H1 (cell line): ENCODE results near the gene TRIM65. TPM values are rescaled to one million over a fixed set of nuclear protein-coding genes. Genes with fewer than 3 reads are reported as not detected.

Experiments
- CTCF ChIA-PET: fragments of 300-600 bp; sonication (Branson Sonifier 250); formaldehyde crosslinking; loops from one replicate; lab custom pipeline; 2021; ENCODE audit not compliant: partially characterized antibody; lab: Charles Lee
- POLR2A ChIA-PET: fragments of 300-600 bp; sonication (Branson Sonifier 250); formaldehyde crosslinking; loops from one replicate; lab custom pipeline; 2021; ENCODE audit warnings: inconsistent platforms; ENCODE audit not compliant: partially characterized antibody; lab: Charles Lee
- DNase-seq, 2 experiments: peaks; one replicate each; pipeline versions ENCODE4 v3.0.0 to v3.0.0-alpha.2; 2010 to 2022; ENCODE audit warnings: low spot score in 2 of 2, low read depth in 1 of 2, mixed read lengths in 1 of 2
- FAIRE-seq: peaks from 2 replicates; lab custom pipeline; 2011; peaks lifted over from hg19 to GRCh38; lab: Jason Lieb, UNC
- H2AFZ ChIP-seq: 2 replicates; pipeline ENCODE4 v1.8.1; 2012; ENCODE audit warnings: low read length, inconsistent platforms
- H2AK5ac ChIP-seq: 2 replicates; pipeline ENCODE4 v1.6.1; 2013; ENCODE audit warnings: low read depth, low read length
- H2BK120ac ChIP-seq: replicated peaks from 2 replicates; pipeline ENCODE3; 2013; ENCODE audit warnings: low read depth, low read length, inconsistent platforms
- H2BK12ac ChIP-seq: 2 replicates; pipeline ENCODE4 v1.6.1; 2013; ENCODE audit warnings: low read depth, low read length
- H2BK15ac ChIP-seq: 2 replicates; pipeline ENCODE4 v1.6.1; 2013; ENCODE audit warnings: low read length
- H2BK20ac ChIP-seq: 2 replicates; pipeline ENCODE4 v1.6.1; 2013; ENCODE audit warnings: low read length
- H2BK5ac ChIP-seq: 2 replicates; pipeline ENCODE4 v1.6.1; 2013; ENCODE audit warnings: low read depth, low read length
- H3K14ac ChIP-seq: 2 replicates; pipeline ENCODE4 v1.6.1; 2013; ENCODE audit warnings: inconsistent platforms; ENCODE audit not compliant: insufficient read length
- H3K18ac ChIP-seq: 2 replicates; pipeline ENCODE4 v1.6.1; 2013; ENCODE audit warnings: low read length; ENCODE audit errors: extremely low read depth
- H3K23ac ChIP-seq: 2 replicates; pipeline ENCODE4 v1.6.1; 2013; ENCODE audit warnings: inconsistent platforms; ENCODE audit not compliant: insufficient read length
- H3K23me2 ChIP-seq: 2 replicates; pipeline ENCODE4 v1.6.1; 2013; ENCODE audit warnings: low read depth, low read length
- H3K27ac ChIP-seq: 2 replicates; pipeline ENCODE4 v1.6.1; 2011; ENCODE audit warnings: low read depth, low read length, inconsistent platforms
- H3K27me3 ChIP-seq, 4 experiments: replicated peaks in 1 of 4; 1 replicate in 1 of 4; 2 replicates in 3 of 4; pipeline versions ENCODE4 v1.6.1 to v1.8.1; 2011 to 2013; ENCODE audit warnings: low read length in 3 of 4, mild to moderate bottlenecking in 3 of 4, inconsistent platforms in 2 of 4, mixed read lengths in 2 of 4, moderate library complexity in 1 of 4; ENCODE audit not compliant: control insufficient read depth in 3 of 4, insufficient read depth in 3 of 4; ENCODE audit errors: extremely low read depth in 1 of 4
- H3K36me3 ChIP-seq, 4 experiments: 2 replicates each; pipeline versions ENCODE4 v1.6.1 to v1.8.1; 2011 to 2013; ENCODE audit warnings: mild to moderate bottlenecking in 4 of 4, low read length in 3 of 4, moderate library complexity in 2 of 4, control low read depth in 1 of 4, inconsistent platforms in 1 of 4; ENCODE audit not compliant: insufficient read depth in 4 of 4, control insufficient read depth in 2 of 4
- H3K4ac ChIP-seq: replicated peaks from 2 replicates; pipeline ENCODE3; 2013; ENCODE audit warnings: low read length, low read depth, mixed read lengths, inconsistent platforms; ENCODE audit not compliant: insufficient read length
- H3K4me1 ChIP-seq, 4 experiments: replicated peaks in 1 of 4; 1 replicate in 1 of 4; 2 replicates in 3 of 4; pipeline versions ENCODE4 v1.6.1 to v1.8.1; 2011 to 2013; ENCODE audit warnings: low read length in 3 of 4, inconsistent platforms in 2 of 4, mixed read lengths in 1 of 4; ENCODE audit not compliant: insufficient read depth in 4 of 4, control insufficient read depth in 3 of 4
- H3K4me2 ChIP-seq, 2 experiments: 2 replicates each; pipeline versions ENCODE4 v1.6.1 to v1.8.1; 2011 to 2013; ENCODE audit warnings: low read depth in 2 of 2, low read length in 2 of 2, control low read depth in 1 of 2, inconsistent platforms in 1 of 2, mild to moderate bottlenecking in 1 of 2; ENCODE audit not compliant: insufficient read depth in 1 of 2
- H3K4me3 ChIP-seq, 4 experiments: fragments of 200-600, 300-600 bp in 1 of 4; sonication (generic), shearing (Covaris generic), sonication (Bioruptor Twin) in 1 of 4; 2 replicates each; pipeline versions ENCODE4 v1.5.1 to v1.8.1; 2011 to 2016; ENCODE audit warnings: low read length in 4 of 4, low read depth in 3 of 4, control low read depth in 2 of 4, inconsistent platforms in 2 of 4, mild to moderate bottlenecking in 2 of 4, mixed read lengths in 1 of 4, moderate library complexity in 1 of 4; ENCODE audit not compliant: insufficient read depth in 2 of 4; ENCODE audit errors: extremely low read depth in 1 of 4
- H3K56ac ChIP-seq: replicated peaks from 2 replicates; pipeline ENCODE3; 2013; ENCODE audit warnings: low read depth, mild to moderate bottlenecking, mixed read lengths, low read length, inconsistent platforms; ENCODE audit not compliant: insufficient read length
- H3K79me1 ChIP-seq: 2 replicates; pipeline ENCODE4 v1.6.1; 2013; ENCODE audit warnings: low read depth, low read length, control low read depth
- H3K79me2 ChIP-seq, 2 experiments: 2 replicates each; pipeline versions ENCODE4 v1.6.1 to v1.8.1; 2012 to 2013; ENCODE audit warnings: low read length in 2 of 2, mild to moderate bottlenecking in 2 of 2, inconsistent platforms in 1 of 2; ENCODE audit not compliant: insufficient read depth in 2 of 2, control insufficient read depth in 1 of 2
- H3K9ac ChIP-seq, 4 experiments: replicated peaks in 1 of 4; 1 replicate in 1 of 4; 2 replicates in 3 of 4; pipeline versions ENCODE4 v1.6.1 to v1.8.1; 2011 to 2013; ENCODE audit warnings: low read depth in 3 of 4, low read length in 3 of 4, control low read depth in 2 of 4, mild to moderate bottlenecking in 2 of 4, moderate library complexity in 2 of 4, inconsistent platforms in 1 of 4; ENCODE audit errors: extremely low read depth in 1 of 4
- H3K9me3 ChIP-seq, 2 experiments: 2 replicates each; pipeline versions ENCODE4 v1.6.1 to v1.8.1; 2012 to 2013; ENCODE audit warnings: mild to moderate bottlenecking in 2 of 2, moderate library complexity in 2 of 2, control low read depth in 1 of 2, inconsistent platforms in 1 of 2, low read depth in 1 of 2, low read length in 1 of 2, mixed read lengths in 1 of 2; ENCODE audit not compliant: insufficient read depth in 2 of 2
- H4K20me1 ChIP-seq, 2 experiments: replicated peaks in 1 of 2; 2 replicates each; pipeline versions ENCODE3 to v1.8.1; 2011 to 2013; ENCODE audit warnings: inconsistent platforms in 2 of 2, low read length in 2 of 2, mild to moderate bottlenecking in 1 of 2; ENCODE audit not compliant: insufficient read depth in 2 of 2, control insufficient read depth in 1 of 2
- H4K5ac ChIP-seq: 2 replicates; pipeline ENCODE4 v1.6.1; 2013; ENCODE audit warnings: low read length, low read depth, mixed read lengths, inconsistent platforms; ENCODE audit not compliant: insufficient read length
- H4K8ac ChIP-seq: 2 replicates; pipeline ENCODE4 v1.8.0; 2013; ENCODE audit warnings: mild to moderate bottlenecking, moderate library complexity, low read length, inconsistent platforms; ENCODE audit not compliant: insufficient read depth; ENCODE audit errors: extremely low read depth
- H4K91ac ChIP-seq: replicated peaks from 2 replicates; pipeline ENCODE3; 2013; ENCODE audit warnings: low read length, mixed read lengths, inconsistent platforms; ENCODE audit not compliant: insufficient read length
- EZH2 ChIP-seq: fragments of 200-600 bp; sonication (generic); IDR thresholded peaks from 2 replicates; pipeline ENCODE4 v1.7.1; 2012; ENCODE audit warnings: low read depth, mild to moderate bottlenecking, moderate library complexity, low read length, inconsistent platforms; ENCODE audit not compliant: severe bottlenecking
- FOSL1 ChIP-seq: IDR thresholded peaks from 2 replicates; pipeline ENCODE4 v1.6.1; 2011; ENCODE audit warnings: mild to moderate bottlenecking, low read depth, low read length, moderate library complexity; ENCODE audit not compliant: insufficient read depth
- GABPA ChIP-seq: IDR thresholded peaks from 2 replicates; pipeline ENCODE4 v1.6.1; 2011; ENCODE audit warnings: mild to moderate bottlenecking, low read length, moderate library complexity, borderline replicate concordance; ENCODE audit not compliant: insufficient read depth
- PHF8 ChIP-seq: fragments of 200-600 bp; sonication (generic); conservative IDR thresholded peaks from 2 replicates; pipeline ENCODE4 v1.7.1; 2012; ENCODE audit warnings: low read depth, mild to moderate bottlenecking, inconsistent platforms, low read length, moderate library complexity
- POLR2A ChIP-seq, 2 experiments: IDR thresholded peaks; 1 replicate in 1 of 2; 2 replicates in 1 of 2; pipeline ENCODE4 v1.6.1; 2011; ENCODE audit warnings: low read depth in 2 of 2, low read length in 2 of 2, mild to moderate bottlenecking in 2 of 2; ENCODE audit errors: control extremely low read depth in 1 of 2
- POU5F1 ChIP-seq: IDR thresholded peaks from 2 replicates; pipeline ENCODE4 v1.6.1; 2011; ENCODE audit warnings: low read depth, mild to moderate bottlenecking, low read length, moderate library complexity
- TBP ChIP-seq: IDR thresholded peaks from 2 replicates; pipeline ENCODE4 v1.6.1; 2011; ENCODE audit warnings: low read depth, low read length, improper control_type of control experiment
- TCF12 ChIP-seq: IDR thresholded peaks from 2 replicates; pipeline ENCODE4 v1.6.1; 2011; ENCODE audit warnings: low read depth, mild to moderate bottlenecking, low read length
- WGBS, 2 experiments: shearing (Covaris generic) in 1 of 2; methylation state at CpG; one replicate each; pipeline versions ENCODE4 v1.1.6 to v1.1.7; 2013 to 2015; ENCODE audit warnings: low lambda C conversion rate in 2 of 2, mixed read lengths in 2 of 2, inconsistent platforms in 1 of 2, low coverage in 1 of 2, missing lambda C conversion rate in 1 of 2; ENCODE audit not compliant: insufficient replicate concordance in 2 of 2, insufficient coverage in 1 of 2, insufficient read length in 1 of 2; ENCODE audit errors: extremely low coverage in 1 of 2, missing lambda C conversion rate in 1 of 2; 5-methylcytosine and 5-hydroxymethylcytosine counted together
- polyA plus RNA-seq, 7 experiments: library from polyadenylated mRNA; depleted of rRNA in 3 of 7; stranded (reverse) in 5 of 7; unstranded in 2 of 7; fragments of >200 nt in 5 of 7; fragments of 200-250 nt in 2 of 7; gene quantifications; 1 replicate in 5 of 7; 2 replicates in 1 of 7; 4 replicates in 1 of 7; pipeline versions ENCODE4 v1.2.1 to v1.2.3, GENCODE V29; 2011 to 2013; ENCODE audit warnings: missing spikeins in 2 of 7, mixed read lengths in 2 of 7
- total RNA-seq: library from RNA; stranded (reverse); fragmentation: NEBNext Ultra II Directional; extraction: Animal tissue kit (Norgen Biotek cat#: 25700); gene quantifications from 2 replicates; pipeline ENCODE4 v1.2.1, GENCODE V29; 2021

The TRIM65 gene
- total and polyA plus RNA-seq, 2 of the 8 experiments (the other 6 are each of a cell fraction or from before 2014, with no cell fraction given), result 21.2 to 48.6 TPM

DNA sequence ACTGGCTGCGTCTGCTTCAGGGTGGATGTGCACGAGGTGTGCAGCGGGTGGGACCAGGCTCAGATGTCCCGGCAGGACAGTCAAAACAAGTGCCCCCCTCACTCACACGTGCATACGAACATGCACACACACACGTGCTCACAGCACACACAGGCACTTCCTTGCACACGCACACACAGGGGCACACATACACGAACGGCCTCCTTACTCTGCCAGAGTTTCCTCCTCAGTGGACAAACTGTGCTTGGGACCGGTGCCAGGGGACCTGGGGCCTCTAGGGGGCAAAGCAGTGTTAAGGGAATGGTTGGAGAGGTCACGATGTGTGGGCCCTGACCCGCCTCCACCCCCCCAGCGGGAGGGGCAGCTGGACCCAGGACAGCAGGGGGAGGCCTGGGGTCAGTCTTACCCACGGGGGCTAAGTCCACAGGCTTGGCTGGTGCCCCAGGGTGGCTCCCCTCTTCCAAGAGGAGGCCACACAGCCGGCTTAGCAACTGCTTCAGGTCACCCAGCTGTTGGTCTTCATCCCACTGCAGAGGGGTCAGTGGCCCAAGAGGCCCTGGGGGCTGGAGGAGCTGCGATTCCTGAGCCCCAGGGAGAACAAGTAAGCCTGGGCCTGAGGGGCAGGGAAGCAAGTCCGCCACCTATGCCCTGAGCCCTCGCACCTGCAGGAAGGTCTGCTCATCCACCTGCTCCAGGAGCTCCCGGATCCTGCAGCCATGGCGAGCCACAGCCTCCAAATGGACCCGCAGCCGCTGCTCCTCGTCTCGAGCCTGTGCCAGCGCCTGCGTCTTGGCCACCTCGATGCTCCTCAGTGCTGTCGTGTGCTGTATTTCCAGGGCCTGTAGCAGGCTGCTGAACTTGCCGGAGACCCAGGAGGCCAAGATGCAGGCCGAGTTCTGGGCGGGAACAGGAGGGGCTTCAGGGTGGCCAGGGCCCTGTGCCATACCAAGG is 4.9 kb downstream of the TRIM65 start:
- no peak overlapping the region for H4K5ac ChIP-seq
- no peaks in the 10 kb centered on the region for H3K9me3 ChIP-seq
- H3K4ac ChIP-seq, result no peak overlapping the region
- peaks cover 4 to 18% (median 9%) of the 10 kb centered on the region in 4 experiments for H3K4me1 ChIP-seq
- no peak overlapping the region for H2BK120ac ChIP-seq
- no peak overlapping the region for H3K4me2 ChIP-seq
- no peak overlapping the region for H3K18ac ChIP-seq
- H3K79me1 ChIP-seq, result peaks cover 3% of the 10 kb centered on the region; the same call in 1 of the 2 replicates
- H3K56ac ChIP-seq, result no peak overlapping the region
- H3K23me2 ChIP-seq, result peaks cover 6% of the 10 kb centered on the region
- H3K4me3 ChIP-seq, result no peak overlapping the region
- no peak overlapping the region for H2BK12ac ChIP-seq
- H3K79me2 ChIP-seq, result peaks cover 0 to 15% of the 10 kb centered on the region in 2 experiments; a peak in 1 of 4 replicates
- WGBS, 2 experiments, result 92% methylated on average over 30 of the region's 32 CpGs; no CpG with 5 or more reads in 1 of the 2 experiments
- CTCF ChIA-PET, result interaction anchor here (0.6 to 51.3 kb wide), 5 partner anchors 14 to 117 kb away, joined by 3 to 885 read pairs (median 34); partner anchors contain the start of genes CDK3 and TRIM47
- no peak overlapping the region for H2BK20ac ChIP-seq
- no peak overlapping the region; the same call in 1 of the 2 replicates for H2AK5ac ChIP-seq
- POLR2A ChIA-PET, result interaction anchor here (1.1 to 12.1 kb wide), 5 partner anchors 10 to 112 kb away, joined by 3 to 143 read pairs (median 3); partner anchors contain the start of genes CDK3 and TRIM47
- FAIRE-seq (no peak), DNase-seq (no peak)
- no peak overlapping the region; the same call in 1 of the 2 replicates for H2BK5ac ChIP-seq
- no peak overlapping the region for H3K14ac ChIP-seq
- no peak overlapping the region for H2AFZ ChIP-seq
- no peak overlapping the region for H3K27ac ChIP-seq
- no peaks in the 10 kb centered on the region for H3K27me3 ChIP-seq
- H4K8ac ChIP-seq, result peak overlapping the region; percentile 51; the same call in 1 of the 2 replicates
- peaks cover 0 to 9% of the 10 kb centered on the region in 2 experiments for H4K20me1 ChIP-seq
- H3K36me3 ChIP-seq, result peaks cover 2 to 18% (median 11%) of the 10 kb centered on the region in 4 experiments; a peak in 6 of 8 replicates
- H3K9ac ChIP-seq, result no peak overlapping the region
- H4K91ac ChIP-seq, result no peak overlapping the region
- no peak overlapping the region for H3K23ac ChIP-seq
- no peak overlapping the region for H2BK15ac ChIP-seq
- TF ChIP-seq GABPA (no peak), PHF8 (no peak), TBP (no peak), TCF12 (no peak), EZH2 (no peak), POLR2A (IDR thresholded peaks at IDR 0.05; ENCODE audit: control extremely low read depth in 1 of 2, low read depth in 2 of 2, low read length in 2 of 2) (no peak), POU5F1 (no peak), FOSL1 (no peak)
